T47D (cell line): ENCODE measurements around the gene TET2.

Source experiments
- DNase-seq, 2 experiments: peaks; one replicate each; pipeline versions ENCODE4 v3.0.0 to v3.0.0-alpha.2; 2011 to 2012; ENCODE audit warnings: low read depth in 1 of 2, low spot score in 1 of 2
- JUND ChIP-seq: IDR thresholded peaks from 2 replicates; pipeline ENCODE4 v1.6.1; 2012; ENCODE audit warnings: low read depth
- in situ Hi-C: cut with HindIII; loops from 2 replicates; pipeline ENCODE4 v1.10.0; 2016; ENCODE audit warnings: low sequenced_read_pairs, low pct_unique_long_range_greater_than_20kb

The TET2 gene

GRCh38 chr4:105128208-105128607, 18.5 kb upstream of the TET2 start:
- DNase-seq, result no peak
- in situ Hi-C loops, result no loop called here

GRCh38 chr4:105129286-105130040, 17.2 kb upstream of the TET2 start:
- TF ChIP-seq JUND, result no peak
- in situ Hi-C loops, result no loop called here
- no peak for DNase-seq

More at GRCh38 chr4:105128208-105128607, 18.5 kb upstream of the TET2 start:
- TF ChIP-seq JUND, result no peak

- no peak for DNase-seq
- in situ Hi-C loops, result no loop called here
- TF ChIP-seq JUND, result no peak
These were observed 15.7 kb upstream of the TET2 start for GRCh38 chr4:105130945-105131344.

- in situ Hi-C loops, result no loop called here
- no peak for DNase-seq
- no peak for TF ChIP-seq JUND
These were observed 12.7 kb upstream of the TET2 start for GRCh38 chr4:105133976-105134375.

- TF ChIP-seq JUND, result no peak
- in situ Hi-C loops, result no loop called here
- no peak for DNase-seq
These were observed 10.9 kb upstream of the TET2 start for GRCh38 chr4:105135785-105136184.

- TF ChIP-seq JUND, result no peak
- DNase-seq, result no peak
- in situ Hi-C loops, result no loop called here
These were observed 9.4 kb upstream of the TET2 start for GRCh38 chr4:105137121-105137875.

DNA sequence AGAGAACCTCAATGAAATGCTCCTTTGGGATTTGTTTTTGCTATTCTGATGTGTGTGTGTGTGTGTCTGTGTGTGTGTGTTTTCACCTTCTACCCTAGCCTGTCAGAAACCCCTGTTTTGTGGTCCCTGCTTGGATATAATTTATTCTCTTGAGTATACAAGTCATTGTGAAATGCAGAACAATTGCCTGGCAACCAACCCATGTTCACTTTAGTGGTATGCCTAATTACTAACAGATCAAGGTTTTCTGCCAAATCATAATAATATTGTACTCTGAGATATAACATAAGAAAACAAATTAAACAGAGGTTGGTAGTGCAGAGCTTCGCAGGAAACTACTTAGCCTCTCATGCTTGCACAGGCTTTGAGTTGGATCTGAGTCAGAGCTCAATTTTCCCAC, 7.0 kb upstream of the TET2 start:
- in situ Hi-C loops, result no loop called here
- no peak for TF ChIP-seq JUND

GRCh38 chr4:105140684-105141490, 5.8 kb upstream of the TET2 start:
- TF ChIP-seq JUND, result no peak
- DNase-seq, result peak in 1 of 2 experiments; percentile 41
- in situ Hi-C loops, result no loop called here

More for the DNA sequence above, 7.0 kb upstream of the TET2 start:
- no peak for DNase-seq

- DNase-seq, result no peak
- in situ Hi-C loops, result no loop called here
- no peak for TF ChIP-seq JUND
These were observed 1.3 kb upstream of the TET2 start for GRCh38 chr4:105145156-105145902.

DNA sequence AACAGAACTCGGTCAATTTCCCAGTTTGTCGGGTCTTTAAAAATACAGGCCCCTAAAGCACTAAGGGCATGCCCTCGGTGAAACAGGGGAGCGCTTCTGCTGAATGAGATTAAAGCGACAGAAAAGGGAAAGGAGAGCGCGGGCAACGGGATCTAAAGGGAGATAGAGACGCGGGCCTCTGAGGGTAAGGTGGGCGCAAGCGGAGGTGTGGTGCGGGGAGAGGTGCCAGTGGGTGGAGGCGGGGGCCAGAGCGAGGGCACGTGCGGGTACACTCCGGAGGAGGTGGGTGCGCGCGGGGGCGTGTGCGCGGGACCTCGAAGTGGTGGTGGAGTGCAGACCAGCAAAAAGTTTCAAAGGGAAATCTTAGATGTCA, 787 bp upstream of the TET2 start:
- in situ Hi-C loops, result no loop called here
- DNase-seq, result no peak
- TF ChIP-seq JUND, result no peak

DNA sequence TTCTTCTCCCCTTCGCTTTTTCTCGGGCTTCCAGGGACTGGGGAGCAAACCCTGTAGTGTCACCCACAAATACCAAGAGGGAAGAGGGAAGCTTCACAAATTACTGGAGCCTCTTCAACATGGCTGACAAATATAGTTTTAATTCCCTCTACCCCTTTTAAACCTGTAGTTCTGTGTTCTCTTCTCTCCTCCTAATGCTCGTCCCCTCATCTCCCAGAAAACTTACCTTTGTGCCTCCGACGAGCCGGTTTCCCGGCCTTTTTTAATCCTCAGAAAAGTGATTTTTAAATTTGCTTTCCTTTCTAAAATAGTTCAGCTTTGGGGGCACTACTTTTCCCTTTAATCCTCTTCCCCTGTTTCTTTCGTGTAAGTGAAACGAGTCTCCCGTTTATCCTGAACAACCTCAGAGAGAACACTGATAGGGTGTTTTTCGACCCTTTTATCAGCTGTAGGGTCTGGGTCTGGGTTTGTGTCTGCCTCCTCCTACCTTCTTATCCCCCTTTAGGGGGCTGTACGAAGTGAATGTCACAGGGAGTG, 408 bp downstream of the TET2 start:
- TF ChIP-seq JUND, result no peak
- in situ Hi-C loops, result no loop called here
- no peak for DNase-seq
